GM12872 (cell line): ENCODE measurements around the gene CYP1A2.

Experiments used
- TF ChIP-seq, protein P1 (sequence below): IDR thresholded peaks from 3 replicates; pipeline ENCODE4 v1.5.1; 2011; ENCODE audit warnings: low read depth, mild to moderate bottlenecking, low read length, moderate library complexity; ENCODE audit not compliant: insufficient read depth

The CYP1A2 gene

DNA sequence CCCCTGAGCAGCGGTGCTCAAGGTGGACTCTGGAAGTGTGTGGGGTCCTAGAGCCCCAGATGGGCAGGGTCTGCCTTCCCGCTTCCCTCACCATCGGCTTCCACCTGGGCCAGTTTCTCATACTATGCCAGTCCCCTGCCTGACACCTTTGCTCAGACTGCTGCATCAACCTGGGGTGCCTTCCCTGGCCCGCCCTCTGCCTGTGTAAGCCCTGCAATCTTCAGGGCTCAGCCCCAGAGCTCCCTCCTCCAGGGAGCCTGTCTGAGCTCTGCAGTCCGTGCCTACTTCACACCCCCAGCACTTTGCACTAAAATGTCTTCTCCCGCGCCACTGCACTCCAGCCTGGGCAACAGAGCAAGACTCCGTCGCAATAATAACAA is 46.3 kb downstream of the CYP1A2 start:
- TF ChIP-seq, protein P1, sequence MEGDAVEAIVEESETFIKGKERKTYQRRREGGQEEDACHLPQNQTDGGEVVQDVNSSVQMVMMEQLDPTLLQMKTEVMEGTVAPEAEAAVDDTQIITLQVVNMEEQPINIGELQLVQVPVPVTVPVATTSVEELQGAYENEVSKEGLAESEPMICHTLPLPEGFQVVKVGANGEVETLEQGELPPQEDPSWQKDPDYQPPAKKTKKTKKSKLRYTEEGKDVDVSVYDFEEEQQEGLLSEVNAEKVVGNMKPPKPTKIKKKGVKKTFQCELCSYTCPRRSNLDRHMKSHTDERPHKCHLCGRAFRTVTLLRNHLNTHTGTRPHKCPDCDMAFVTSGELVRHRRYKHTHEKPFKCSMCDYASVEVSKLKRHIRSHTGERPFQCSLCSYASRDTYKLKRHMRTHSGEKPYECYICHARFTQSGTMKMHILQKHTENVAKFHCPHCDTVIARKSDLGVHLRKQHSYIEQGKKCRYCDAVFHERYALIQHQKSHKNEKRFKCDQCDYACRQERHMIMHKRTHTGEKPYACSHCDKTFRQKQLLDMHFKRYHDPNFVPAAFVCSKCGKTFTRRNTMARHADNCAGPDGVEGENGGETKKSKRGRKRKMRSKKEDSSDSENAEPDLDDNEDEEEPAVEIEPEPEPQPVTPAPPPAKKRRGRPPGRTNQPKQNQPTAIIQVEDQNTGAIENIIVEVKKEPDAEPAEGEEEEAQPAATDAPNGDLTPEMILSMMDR: no peak

DNA sequence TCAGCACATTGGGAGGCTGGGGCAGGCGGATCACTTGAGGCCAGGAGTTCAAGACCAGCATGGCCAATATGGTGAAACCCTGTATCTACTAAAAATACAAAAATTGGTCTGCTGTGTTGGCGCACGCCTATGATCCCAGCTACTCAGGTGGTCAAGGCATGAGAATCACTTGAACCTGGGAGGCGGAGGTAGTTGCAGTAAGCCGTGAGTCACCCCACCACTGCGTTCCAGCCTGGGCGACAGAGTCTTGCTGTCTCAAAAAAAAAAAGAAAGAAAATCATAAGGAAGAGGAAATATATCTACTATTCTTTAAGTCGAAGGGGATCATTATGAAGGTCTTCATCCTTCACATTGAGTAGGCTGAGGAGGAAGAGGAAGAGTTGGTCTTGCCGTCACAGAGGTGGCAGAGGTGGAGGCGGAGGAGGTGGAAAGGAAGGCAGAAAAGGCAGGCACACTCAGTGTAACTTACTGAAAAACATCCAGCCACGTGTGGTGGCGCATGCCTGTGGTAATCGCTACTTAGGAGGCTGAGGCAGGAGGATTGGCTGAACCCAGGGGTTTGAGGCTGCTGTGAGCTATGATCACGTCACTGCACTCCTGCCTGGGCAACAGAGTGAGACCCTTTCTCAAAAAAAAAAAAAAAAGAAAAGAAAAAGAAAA is 47.5 kb downstream of the CYP1A2 start:
- TF ChIP-seq, protein P1: no peak

GRCh38 chr15:74798388-74799254 is 50.0 kb downstream of the CYP1A2 start:
- TF ChIP-seq, protein P1: peak; percentile 52

DNA sequence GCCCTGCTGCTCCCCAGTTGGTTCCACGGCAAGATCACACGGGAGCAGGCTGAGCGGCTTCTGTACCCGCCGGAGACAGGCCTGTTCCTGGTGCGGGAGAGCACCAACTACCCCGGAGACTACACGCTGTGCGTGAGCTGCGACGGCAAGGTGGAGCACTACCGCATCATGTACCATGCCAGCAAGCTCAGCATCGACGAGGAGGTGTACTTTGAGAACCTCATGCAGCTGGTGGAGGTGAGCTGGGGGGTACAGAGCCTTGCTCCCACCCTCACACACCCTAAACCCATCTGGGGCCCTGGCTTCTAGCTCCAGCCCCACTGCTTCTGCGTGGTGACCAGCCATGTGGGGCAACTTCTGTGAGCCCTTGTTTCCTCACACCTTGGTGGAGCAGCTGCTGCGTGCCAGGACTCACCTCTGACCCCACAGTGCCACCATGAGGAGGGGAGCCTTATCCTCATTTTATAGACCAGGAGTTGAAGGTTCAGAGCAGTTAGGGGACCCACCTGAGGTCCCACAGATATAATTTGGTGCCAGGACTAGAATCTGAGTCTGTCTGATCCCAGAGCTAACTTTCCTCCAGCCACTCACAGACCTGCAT is 50.7 kb downstream of the CYP1A2 start:
- TF ChIP-seq, protein P1: peak; percentile 38; the same call in 1 of the 3 replicates

GRCh38 chr15:74799856-74800558 is 51.4 kb downstream of the CYP1A2 start:
- TF ChIP-seq, protein P1: peak; percentile 99

- TF ChIP-seq, protein P1: no peak
Measured at GRCh38 chr15:74800559-74801094, 52.0 kb downstream of the CYP1A2 start.
